Measurements from ENCODE around the gene WDR27.
"Not testable (repeated sequence)": the region's sequence is repeated elsewhere in the genome, so short reads cannot be mapped to it uniquely, and the experiment has no call there.

The WDR27 gene

DNA sequence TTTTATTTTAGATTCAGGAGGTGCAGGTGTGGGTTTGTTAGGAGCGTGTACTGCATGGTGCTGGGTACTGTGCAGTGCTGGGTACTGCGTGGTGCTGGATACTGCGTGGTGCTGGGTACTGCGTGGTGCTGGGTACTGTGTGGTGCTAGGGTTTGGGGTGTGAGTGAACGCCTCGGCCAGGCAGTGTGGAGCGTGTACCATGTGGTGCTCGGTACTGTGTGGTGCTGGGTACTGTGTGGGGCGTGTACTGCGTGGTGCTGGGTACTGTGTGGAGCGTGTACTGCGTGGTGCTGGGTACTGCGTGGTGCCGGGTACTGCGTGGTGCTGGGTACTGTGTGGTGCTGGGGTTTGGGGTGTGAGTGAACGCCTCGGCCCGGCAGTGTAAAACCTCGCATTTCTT, 62.9 kb downstream of the WDR27 start:
- DNase-seq, result no peak

GRCh38 chr6:169638388-169638787, 63.4 kb downstream of the WDR27 start:
- DNase-seq, result no peak

DNA sequence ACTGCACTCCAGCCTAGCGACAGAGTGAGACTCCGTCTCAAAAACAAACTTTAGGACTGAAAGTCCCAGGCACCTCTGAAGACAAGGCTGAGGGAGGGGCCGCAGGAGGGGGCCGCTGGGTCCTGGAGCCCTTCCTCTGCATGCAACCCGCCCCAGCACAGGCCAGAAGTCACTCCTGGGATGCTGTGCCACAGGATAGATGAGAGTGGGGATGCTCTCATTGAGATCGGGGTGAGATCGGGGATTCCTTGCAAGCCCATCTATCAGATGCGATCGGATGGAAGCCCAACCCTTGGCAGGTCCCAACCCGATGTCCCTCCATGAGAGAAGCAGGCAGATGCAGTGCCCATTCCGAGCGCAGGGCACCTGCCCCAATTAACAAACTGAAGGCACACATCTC, 66.5 kb downstream of the WDR27 start:
- DNase-seq, result no peak

GRCh38 chr6:169632841-169633240, 69.0 kb downstream of the WDR27 start:
- no peak for DNase-seq

- no peak for DNase-seq
Measured at GRCh38 chr6:169629256-169629655, 72.6 kb downstream of the WDR27 start.

GRCh38 chr6:169627736-169628607, 73.9 kb downstream of the WDR27 start:
- DNase-seq, result no peak

- DNase-seq, result no peak
Measured at GRCh38 chr6:169626649-169627048, 75.2 kb downstream of the WDR27 start.

GRCh38 chr6:169626169-169626568, 75.7 kb downstream of the WDR27 start:
- DNase-seq, result no peak

DNA sequence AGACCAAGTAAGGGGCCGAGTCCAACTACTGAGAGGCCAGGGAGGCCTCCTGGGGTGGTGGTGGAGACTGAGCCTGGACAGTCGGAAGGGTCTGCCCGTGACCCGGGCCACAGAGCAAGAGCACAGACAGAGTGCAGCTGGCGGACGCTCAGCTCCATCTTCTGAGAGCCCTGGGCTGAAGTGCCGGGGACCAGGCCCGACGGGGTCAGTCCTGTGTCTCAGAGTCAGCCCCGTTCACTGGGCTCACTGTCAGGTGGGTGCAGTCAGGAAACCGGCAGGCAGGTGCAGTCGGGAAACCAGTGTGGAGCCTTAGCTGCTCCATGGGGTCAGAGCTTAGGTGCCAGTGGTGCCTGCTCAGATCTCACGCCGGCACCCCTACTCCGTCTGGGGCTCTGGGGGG, 76.5 kb downstream of the WDR27 start:
- DNase-seq, result no peak

GRCh38 chr6:169624785-169625184, 77.0 kb downstream of the WDR27 start:
- no peak for DNase-seq

DNA sequence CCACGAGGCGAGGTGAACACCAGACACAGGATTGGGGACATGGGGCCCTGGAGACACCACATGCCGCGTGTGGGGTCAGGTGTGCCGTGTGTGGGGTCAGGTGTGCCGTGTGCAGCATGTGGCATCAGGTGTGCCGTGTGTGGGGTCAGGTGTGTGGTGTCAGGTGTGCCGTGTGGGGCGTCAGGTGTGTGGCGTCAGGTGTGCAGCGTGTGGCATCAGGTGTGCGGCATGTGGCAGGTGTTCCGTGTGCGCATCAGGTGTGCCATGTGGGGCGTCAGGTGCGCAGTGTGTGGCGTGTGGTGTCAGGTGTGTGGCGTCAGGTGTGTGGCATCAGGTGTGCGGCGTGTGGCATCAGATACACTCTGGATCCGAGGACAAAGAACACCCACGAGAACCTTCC, 77.9 kb downstream of the WDR27 start:
- no peak for DNase-seq

- no peak for DNase-seq
Measured at GRCh38 chr6:169623343-169623742, 78.5 kb downstream of the WDR27 start.

GRCh38 chr6:169622618-169623017, 79.2 kb downstream of the WDR27 start:
- no peak for DNase-seq

- no peak for DNase-seq
Measured at GRCh38 chr6:169621311-169621710, 80.5 kb downstream of the WDR27 start.

GRCh38 chr6:169620171-169621130, 81.4 kb downstream of the WDR27 start:
- DNase-seq, result no peak

- DNase-seq, result no peak
Measured at GRCh38 chr6:169619650-169620049, 82.2 kb downstream of the WDR27 start.

DNA sequence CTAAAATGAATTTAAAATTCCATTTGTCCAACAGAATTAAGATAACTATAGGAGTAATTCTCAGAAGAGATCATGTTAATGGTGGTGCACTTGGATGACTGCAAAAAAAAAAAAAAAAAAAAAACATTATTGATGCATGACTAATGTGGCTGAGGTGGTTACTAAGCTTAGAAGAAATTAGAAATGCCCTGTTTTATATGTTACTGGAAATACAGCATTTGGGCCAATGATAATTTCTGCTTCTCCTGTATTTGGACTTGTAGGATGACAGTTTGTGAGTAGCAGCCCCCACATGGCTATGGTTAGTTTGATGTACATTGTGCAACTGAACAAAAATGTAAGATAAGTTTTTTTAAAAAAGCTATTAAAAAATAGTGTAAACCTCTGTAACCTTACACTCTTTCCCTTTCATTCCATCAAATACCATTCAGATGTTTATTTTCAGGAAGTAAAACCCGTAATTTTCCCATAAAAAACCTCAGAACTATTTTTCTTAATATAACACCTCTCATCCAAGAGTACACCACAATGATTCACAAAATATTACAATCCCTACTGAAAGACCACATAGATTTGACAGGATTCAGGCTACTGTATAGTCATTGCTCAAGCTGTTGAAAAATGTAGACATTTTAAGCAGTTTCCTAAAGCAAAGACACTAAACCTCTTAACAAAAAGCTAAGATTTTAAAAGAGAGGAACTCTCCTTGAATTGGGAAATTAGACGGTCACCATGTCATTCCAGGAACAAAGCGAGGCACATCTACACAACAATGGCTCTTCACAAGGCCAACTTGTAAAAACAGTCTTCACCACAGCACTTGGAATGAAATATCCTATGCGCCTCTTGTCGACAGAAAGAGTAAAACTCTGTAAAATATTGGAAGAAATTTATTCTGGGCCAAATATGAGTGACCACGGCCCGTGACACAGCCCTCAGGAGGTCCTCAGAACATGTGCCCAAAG, 83.0 kb downstream of the WDR27 start:
- DNase-seq, result no peak

GRCh38 chr6:169617562-169617961, 84.3 kb downstream of the WDR27 start:
- no peak for DNase-seq

DNA sequence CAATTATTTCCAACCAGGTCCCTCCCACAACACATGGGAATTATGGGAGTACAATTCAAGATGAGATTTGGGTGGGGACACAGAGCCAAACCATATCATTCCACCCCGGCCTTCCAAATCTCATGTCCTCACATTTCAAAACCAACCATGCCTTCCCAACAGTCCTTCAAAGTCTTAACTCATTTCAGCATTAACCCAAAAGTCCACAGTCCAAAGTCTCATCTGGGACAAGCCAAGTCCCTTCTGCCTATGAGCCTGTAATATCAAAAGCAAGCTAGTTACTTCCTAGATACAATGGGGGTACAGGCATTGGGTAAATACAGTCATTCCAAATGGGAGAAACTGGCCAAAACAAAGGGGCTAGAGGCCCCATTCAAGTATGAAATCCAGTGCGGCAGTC, 93.2 kb downstream of the WDR27 start:
- not testable (repeated sequence) for DNase-seq

DNA sequence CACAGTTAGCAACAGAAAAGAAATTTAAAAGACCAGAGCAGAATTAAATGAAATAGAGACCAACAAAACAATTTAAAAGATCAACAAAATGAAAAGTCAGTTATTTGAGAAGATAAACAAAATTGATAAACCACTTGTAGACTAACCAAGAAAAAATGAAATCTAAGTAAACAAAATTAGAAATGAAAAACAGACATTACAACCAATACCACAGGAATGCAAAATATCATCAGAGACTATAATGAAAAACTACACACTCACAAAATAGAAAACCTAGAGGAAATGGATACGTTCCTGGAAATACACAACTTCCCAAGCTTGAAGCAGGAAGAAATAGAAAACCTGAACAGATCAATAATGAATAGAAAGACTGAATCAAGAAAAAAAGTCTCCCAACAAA, 97.8 kb downstream of the WDR27 start:
- no peak for DNase-seq

DNA sequence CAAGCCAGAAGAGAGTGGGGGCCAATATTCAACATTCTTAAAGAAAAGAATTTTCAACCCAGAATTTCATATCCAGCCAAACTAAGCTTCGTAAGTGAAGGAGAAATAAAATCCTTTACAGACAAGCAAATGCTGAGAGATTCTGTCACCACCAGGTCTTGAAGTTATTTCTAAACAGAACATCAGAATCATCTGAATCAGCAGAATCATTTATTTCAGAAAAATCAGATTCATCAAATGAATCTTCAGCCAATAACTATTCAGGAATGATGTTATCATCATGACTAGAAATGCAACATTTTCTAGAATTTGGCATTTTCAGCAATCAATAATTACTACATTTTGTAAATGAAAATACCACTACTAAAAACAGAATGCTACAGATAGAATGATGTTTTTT, 100.7 kb downstream of the WDR27 start:
- DNase-seq, result not testable (repeated sequence)

DNA sequence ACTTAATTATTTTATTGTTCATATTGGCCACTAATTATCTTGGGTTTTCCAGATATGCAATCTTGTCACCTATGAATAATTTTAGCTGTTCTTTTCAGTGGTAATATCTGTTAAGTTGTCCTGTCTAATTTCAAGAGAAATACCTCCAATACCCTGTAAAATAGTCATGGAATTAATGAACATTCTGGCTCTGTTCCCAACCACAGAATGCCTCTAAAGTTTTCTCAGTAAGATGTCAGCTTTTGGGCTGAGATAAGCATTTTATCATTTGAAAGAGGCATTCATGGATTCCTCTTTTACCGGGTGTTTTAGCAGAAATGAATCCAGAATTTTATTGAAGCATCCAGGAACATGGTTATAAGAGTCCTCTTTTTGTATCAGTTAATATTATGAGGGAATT, 109.3 kb downstream of the WDR27 start:
- no peak for DNase-seq
